ENCODE results near the gene ANKRD40CL.

- no peak for TF ChIP-seq CTCF (IDR thresholded peaks at IDR 0.05 in 2 of 3, conservative IDR thresholded peaks at IDR 0.05 in 1 of 3; ENCODE audit: insufficient read depth in 2 of 3, low read depth in 1 of 3, low read length in 3 of 3)
- TF ChIP-seq SMARCA4 (IDR thresholded peaks at IDR 0.05) = no peak
- TF ChIP-seq ZNF274 (IDR thresholded peaks at IDR 0.05; ENCODE audit: borderline replicate concordance, low read depth, low read length) = no peak
- TF ChIP-seq POLR2A (conservative IDR thresholded peaks at IDR 0.05) = no peak
- no peak for TF ChIP-seq TAF7 (tag; IDR thresholded peaks at IDR 0.05)
- no peak for TF ChIP-seq ZBTB11 (CRISPR knock-in tag; IDR thresholded peaks at IDR 0.05)
- no peak for TF ChIP-seq FOXA3 (CRISPR knock-in tag; conservative IDR thresholded peaks at IDR 0.05 in 1 of 2, IDR thresholded peaks at IDR 0.05 in 1 of 2)
- TF ChIP-seq ZNF232 (CRISPR knock-in tag; IDR thresholded peaks at IDR 0.05) = no peak
These were observed 12.5 kb upstream of the ANKRD40CL start for GRCh38 chr17:50779747-50780353.

Data from K562 (cell line).